ENCODE data around the gene TMED8. TPM values are rescaled to one million over a fixed set of nuclear protein-coding genes. Genes with fewer than 3 reads are reported as not detected.
"Not testable (repeated sequence)": the region's sequence is repeated elsewhere in the genome, so short reads cannot be mapped to it uniquely, and the experiment has no call there.

TMED8 gene
- total RNA-seq, 2 donors from 2014 or later = 27.5 to 36.1 TPM

DNA sequence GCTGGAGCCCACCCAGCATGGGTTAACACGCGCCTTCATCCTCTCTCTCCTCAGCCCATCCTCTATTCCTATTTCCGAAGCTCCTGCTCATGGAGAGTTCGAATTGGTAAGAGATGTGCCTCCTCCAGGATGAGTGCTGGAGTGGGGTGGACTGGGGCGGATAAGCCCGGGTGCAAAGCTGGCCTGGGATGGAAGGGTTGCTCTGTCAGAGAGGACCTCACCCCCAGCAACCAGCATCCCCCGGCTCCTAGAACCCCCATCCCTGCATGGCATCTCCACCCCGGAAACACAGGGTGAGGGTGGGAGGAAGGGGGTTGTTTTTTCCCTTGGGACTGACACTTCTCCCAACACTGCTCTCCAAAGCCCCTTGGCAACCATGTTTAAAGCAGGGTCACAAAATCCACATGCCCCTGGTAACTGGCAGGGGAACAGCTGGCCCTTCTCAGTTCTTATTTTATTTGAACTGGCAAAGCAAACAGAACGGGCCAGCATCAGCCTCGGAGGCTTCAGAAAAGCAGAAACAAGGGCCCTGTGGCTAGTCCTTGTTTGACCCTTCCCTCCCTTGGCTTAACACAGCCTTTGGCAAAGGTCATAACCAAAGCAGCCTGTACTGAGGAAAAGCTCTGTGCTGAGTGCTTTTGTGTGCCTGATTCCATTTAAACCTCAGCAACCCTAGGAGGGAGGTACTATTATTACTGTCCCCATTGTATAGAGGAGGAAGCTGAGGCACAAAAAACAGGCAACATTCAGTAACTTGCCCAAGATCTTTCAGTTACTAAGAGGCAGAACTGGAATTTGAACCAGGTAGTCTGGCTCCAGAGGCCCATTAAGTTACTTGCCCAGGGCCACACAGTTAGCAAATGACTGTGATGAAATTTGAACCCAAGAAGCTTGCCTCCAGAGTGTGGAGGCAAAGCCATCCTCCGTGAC lies 51.8 kb downstream of the TMED8 start:
- Mint-ChIP-seq H3K4me1 (ENCODE audit: low read depth) (peaks cover 14% of the 10 kb centered on the region), H3K27ac (no peak overlapping the region), H3K36me3 (ENCODE audit: insufficient read depth in 2 of 2) (no peaks in the 10 kb centered on the region), H3K9me3 (no peaks in the 10 kb centered on the region), H3K27me3 (ENCODE audit: low read depth) (no peaks in the 10 kb centered on the region), H3K4me3 (no peak overlapping the region)
- no peak for ATAC-seq (replicated peaks in 1 of 2)
- no peak for DNase-seq

DNA sequence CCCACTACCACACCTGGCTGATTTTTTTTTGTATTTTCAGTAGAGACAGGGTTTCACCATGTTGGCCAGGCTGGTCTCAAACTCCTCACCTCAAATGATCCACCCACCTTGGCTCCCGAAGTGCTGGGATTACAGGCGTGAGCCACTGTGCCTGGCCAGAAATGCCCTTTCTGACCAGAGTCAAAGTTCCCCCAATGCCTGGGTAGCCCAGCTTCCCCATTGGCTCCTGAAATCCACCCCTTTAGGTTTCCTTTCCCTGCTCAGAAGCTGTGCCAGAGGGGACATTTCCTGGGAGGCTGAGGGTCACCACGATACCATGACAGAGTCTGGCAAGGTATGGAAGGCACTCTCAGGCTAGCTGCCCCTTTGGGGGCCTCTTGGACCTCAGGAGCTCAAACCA lies 52.6 kb downstream of the TMED8 start:
- no peaks in the 10 kb centered on the region for H3K36me3 Mint-ChIP-seq (ENCODE audit: insufficient read depth in 2 of 2)
- DNase-seq = no peak
- H3K27ac Mint-ChIP-seq = no peak overlapping the region
- H3K4me3 Mint-ChIP-seq = no peak overlapping the region
- H3K27me3 Mint-ChIP-seq (ENCODE audit: low read depth) = no peaks in the 10 kb centered on the region
- ATAC-seq (replicated peaks in 1 of 2) = no peak
- H3K4me1 Mint-ChIP-seq (ENCODE audit: low read depth) = peaks cover 21% of the 10 kb centered on the region
- no peaks in the 10 kb centered on the region for H3K9me3 Mint-ChIP-seq

DNA sequence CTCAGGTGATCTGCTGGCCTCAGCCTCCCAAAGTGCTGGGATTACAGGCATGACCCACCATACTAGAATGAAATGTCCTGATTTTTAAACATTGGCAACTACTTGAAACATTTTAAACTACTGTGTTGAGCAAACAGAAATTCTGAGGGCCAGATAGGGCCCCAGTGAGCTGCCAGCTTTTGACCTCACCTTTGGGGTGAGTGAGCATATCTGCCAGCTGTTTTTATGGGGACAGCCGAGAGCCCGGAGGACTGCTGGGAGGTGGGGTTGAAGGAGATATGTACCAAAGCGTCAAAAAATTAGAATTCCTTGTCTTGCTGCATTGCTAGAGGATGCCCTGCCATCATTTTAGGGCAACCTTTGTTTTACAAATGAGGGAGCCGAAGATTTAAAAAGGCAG lies 53.3 kb downstream of the TMED8 start:
- H3K27me3 Mint-ChIP-seq (ENCODE audit: low read depth) = no peaks in the 10 kb centered on the region
- H3K27ac Mint-ChIP-seq = no peak overlapping the region
- DNase-seq (no peak), ATAC-seq (replicated peaks in 1 of 2) (no peak)
- H3K4me3 Mint-ChIP-seq = no peak overlapping the region
- H3K36me3 Mint-ChIP-seq (ENCODE audit: insufficient read depth in 2 of 2) = no peaks in the 10 kb centered on the region
- H3K9me3 Mint-ChIP-seq = no peaks in the 10 kb centered on the region
- H3K4me1 Mint-ChIP-seq (ENCODE audit: low read depth) = peaks cover 22% of the 10 kb centered on the region

GRCh38 chr14:77322951-77323350 lies 53.9 kb downstream of the TMED8 start:
- no peak overlapping the region for H3K27ac Mint-ChIP-seq
- H3K27me3 Mint-ChIP-seq (ENCODE audit: low read depth) = no peaks in the 10 kb centered on the region
- no peak for DNase-seq

GRCh38 chr14:77322250-77322902 lies 54.5 kb downstream of the TMED8 start:
- Mint-ChIP-seq H3K27ac (peak overlapping the region; percentile 95), H3K4me3 (peak overlapping the region; percentile 87 to 94), H3K9me3 (no peaks in the 10 kb centered on the region), H3K4me1 (ENCODE audit: low read depth) (peaks cover 22% of the 10 kb centered on the region), H3K36me3 (ENCODE audit: insufficient read depth in 2 of 2) (no peaks in the 10 kb centered on the region), H3K27me3 (ENCODE audit: low read depth) (no peaks in the 10 kb centered on the region)
- DNase-seq = no peak
- ATAC-seq (replicated peaks in 1 of 2) = no peak

More at GRCh38 chr14:77322951-77323350, 53.9 kb downstream of the TMED8 start:
- H3K36me3 Mint-ChIP-seq (ENCODE audit: insufficient read depth in 2 of 2) = no peaks in the 10 kb centered on the region
- peaks cover 22% of the 10 kb centered on the region for H3K4me1 Mint-ChIP-seq (ENCODE audit: low read depth)
- H3K4me3 Mint-ChIP-seq = peak overlapping the region in 1 of 2 donors; percentile 87
- H3K9me3 Mint-ChIP-seq = no peaks in the 10 kb centered on the region
- no peak for ATAC-seq (replicated peaks in 1 of 2)

- Mint-ChIP-seq H3K27me3 (ENCODE audit: low read depth) (no peaks in the 10 kb centered on the region), H3K9me3 (no peaks in the 10 kb centered on the region), H3K4me1 (ENCODE audit: low read depth) (peaks cover 22% of the 10 kb centered on the region), H3K36me3 (ENCODE audit: insufficient read depth in 2 of 2) (no peaks in the 10 kb centered on the region), H3K27ac (peak within 1 kb of the TSS; percentile 95), H3K4me3 (peak within 1 kb of the TSS; percentile 87 to 94)
- DNase-seq (peak; percentile 93 to 96), ATAC-seq (replicated peaks in 1 of 2) (peak; percentile 71 to 72)
Observed at GRCh38 chr14:77320238-77320935, 56.5 kb downstream of the TMED8 start, which contains the start of gene POMT2. POMT2 (minus strand) TSS chr14:77320883; CDS start chr14:77320681, 202 bp downstream.

DNA sequence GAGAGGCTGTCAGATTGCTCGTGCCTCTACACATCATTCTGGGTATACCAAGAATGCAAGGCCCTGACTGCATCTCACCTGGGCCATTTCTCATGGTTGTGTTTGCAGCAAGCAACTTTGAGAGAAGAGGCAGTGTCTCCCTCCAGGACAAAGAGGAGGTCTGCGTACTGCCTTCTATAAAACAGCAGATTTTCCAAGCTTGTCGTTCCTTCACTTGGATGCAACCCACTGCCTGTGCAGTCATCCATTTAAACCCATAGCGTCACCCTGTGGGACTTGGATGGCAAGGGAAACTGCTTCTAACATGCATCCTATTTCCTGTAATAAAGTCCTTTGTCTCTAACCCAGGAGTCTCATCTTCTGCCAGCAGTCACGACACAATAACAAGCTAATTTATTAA lies 57.5 kb downstream of the TMED8 start:
- no peaks in the 10 kb centered on the region for H3K36me3 Mint-ChIP-seq (ENCODE audit: insufficient read depth in 2 of 2)
- H3K27ac Mint-ChIP-seq = no peak overlapping the region
- no peaks in the 10 kb centered on the region for H3K27me3 Mint-ChIP-seq (ENCODE audit: low read depth)
- no peaks in the 10 kb centered on the region for H3K9me3 Mint-ChIP-seq
- DNase-seq (no peak), ATAC-seq (replicated peaks in 1 of 2) (no peak)
- peaks cover 22% of the 10 kb centered on the region for H3K4me1 Mint-ChIP-seq (ENCODE audit: low read depth)
- H3K4me3 Mint-ChIP-seq = peak overlapping the region; percentile 36 to 80

GRCh38 chr14:77318756-77319155 lies 58.1 kb downstream of the TMED8 start:
- not testable (repeated sequence) for H3K36me3 Mint-ChIP-seq (ENCODE audit: insufficient read depth in 2 of 2); H3K27ac Mint-ChIP-seq; H3K9me3 Mint-ChIP-seq; ATAC-seq (replicated peaks in 1 of 2); DNase-seq; H3K27me3 Mint-ChIP-seq (ENCODE audit: low read depth); H3K4me3 Mint-ChIP-seq
- H3K4me1 Mint-ChIP-seq (ENCODE audit: low read depth) = peaks cover 22% of the 10 kb centered on the region

DNA sequence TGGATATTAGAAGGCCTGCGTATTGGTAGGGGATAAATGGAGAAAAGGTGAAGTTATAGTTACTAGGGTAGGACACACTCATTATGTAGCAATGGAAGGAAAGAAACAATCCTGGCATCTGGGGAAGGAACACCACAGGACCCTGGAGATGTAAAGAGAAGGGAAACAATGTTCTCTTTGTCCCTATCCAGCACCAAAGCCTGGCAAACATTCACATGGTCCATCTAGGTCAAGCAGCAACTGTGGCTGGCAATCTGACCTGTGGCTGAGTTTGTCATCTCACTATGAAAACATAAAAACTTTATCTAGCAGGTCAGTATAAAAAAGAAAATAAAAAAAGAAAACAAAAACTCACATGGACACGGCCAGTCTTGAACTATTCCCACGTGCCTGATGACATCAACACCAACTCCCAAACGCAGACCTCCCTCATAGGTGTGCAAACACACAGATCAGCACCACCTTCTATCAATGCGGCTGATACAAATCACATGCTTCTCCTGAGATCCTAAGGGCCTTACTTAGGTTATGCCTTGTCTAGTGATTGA lies 58.8 kb downstream of the TMED8 start:
- no peaks in the 10 kb centered on the region for H3K9me3 Mint-ChIP-seq
- peaks cover 22% of the 10 kb centered on the region for H3K4me1 Mint-ChIP-seq (ENCODE audit: low read depth)
- no peaks in the 10 kb centered on the region for H3K27me3 Mint-ChIP-seq (ENCODE audit: low read depth)
- DNase-seq (no peak), ATAC-seq (replicated peaks in 1 of 2) (no peak)
- no peak overlapping the region for H3K4me3 Mint-ChIP-seq
- H3K36me3 Mint-ChIP-seq (ENCODE audit: insufficient read depth in 2 of 2) = no peaks in the 10 kb centered on the region
- H3K27ac Mint-ChIP-seq = no peak overlapping the region

DNA sequence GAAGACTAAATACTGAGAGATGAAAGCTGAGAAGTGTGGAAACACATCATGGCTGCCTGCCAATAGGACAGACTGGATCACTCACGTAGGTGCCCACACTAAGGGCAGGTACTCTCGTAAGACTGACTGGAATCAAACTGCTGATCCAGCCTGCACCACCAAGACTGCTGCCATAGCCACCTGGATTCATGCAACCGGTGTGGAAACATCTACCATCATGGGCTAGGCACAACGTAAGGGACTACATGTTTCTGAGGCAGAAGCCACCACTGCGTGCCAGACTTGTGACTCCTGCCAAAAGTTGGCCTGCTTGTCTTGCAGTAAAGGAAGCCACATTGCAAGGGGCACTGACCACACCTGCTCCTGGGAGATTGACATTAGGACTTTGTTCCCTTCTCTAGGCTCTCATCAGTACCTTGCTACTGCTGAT lies 60.0 kb downstream of the TMED8 start:
- no peaks in the 10 kb centered on the region for H3K36me3 Mint-ChIP-seq (ENCODE audit: insufficient read depth in 2 of 2)
- DNase-seq = no peak

DNA sequence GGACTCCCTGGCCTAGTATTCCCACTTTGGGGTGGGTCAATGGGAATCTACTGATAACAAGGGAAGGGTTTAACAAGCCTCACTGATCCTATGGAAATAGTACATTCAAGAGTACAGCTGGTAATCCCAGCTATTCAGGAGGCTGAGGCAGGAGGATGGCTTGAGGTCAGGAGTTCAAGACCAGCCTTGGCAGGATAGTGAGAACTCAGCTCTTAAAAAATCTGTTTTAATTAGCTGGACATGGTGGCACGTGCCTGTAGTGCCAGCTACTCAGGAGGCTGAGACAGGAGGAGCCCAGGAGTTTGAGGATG lies 60.7 kb downstream of the TMED8 start:
- no peaks in the 10 kb centered on the region for H3K9me3 Mint-ChIP-seq
- no peaks in the 10 kb centered on the region for H3K27me3 Mint-ChIP-seq (ENCODE audit: low read depth)
- no peak overlapping the region for H3K4me3 Mint-ChIP-seq
- ATAC-seq (replicated peaks in 1 of 2) (no peak), DNase-seq (no peak)
- H3K27ac Mint-ChIP-seq = no peak overlapping the region
- H3K36me3 Mint-ChIP-seq (ENCODE audit: insufficient read depth in 2 of 2) = no peaks in the 10 kb centered on the region
- H3K4me1 Mint-ChIP-seq (ENCODE audit: low read depth) = peaks cover 9% of the 10 kb centered on the region

More for the DNA sequence above, 60.0 kb downstream of the TMED8 start:
- H3K4me1 Mint-ChIP-seq (ENCODE audit: low read depth) = peaks cover 13% of the 10 kb centered on the region
- no peak overlapping the region for H3K4me3 Mint-ChIP-seq
- no peaks in the 10 kb centered on the region for H3K9me3 Mint-ChIP-seq
- no peak for ATAC-seq (replicated peaks in 1 of 2)
- no peak overlapping the region for H3K27ac Mint-ChIP-seq
- no peaks in the 10 kb centered on the region for H3K27me3 Mint-ChIP-seq (ENCODE audit: low read depth)

- H3K4me1 Mint-ChIP-seq (ENCODE audit: low read depth) = peaks cover 5% of the 10 kb centered on the region
- H3K4me3 Mint-ChIP-seq = no peak overlapping the region
- no peaks in the 10 kb centered on the region for H3K9me3 Mint-ChIP-seq
- ATAC-seq (replicated peaks in 1 of 2) = no peak
- no peaks in the 10 kb centered on the region for H3K27me3 Mint-ChIP-seq (ENCODE audit: low read depth)
- no peak overlapping the region for H3K27ac Mint-ChIP-seq
- H3K36me3 Mint-ChIP-seq (ENCODE audit: insufficient read depth in 2 of 2) = no peaks in the 10 kb centered on the region
- no peak for DNase-seq
Observed at GRCh38 chr14:77314539-77315457, 62.1 kb downstream of the TMED8 start.

All from activated T-cell treated with anti-CD3 and anti-CD28 coated beads, Interleukin-2, amount 50 U/mL, for 72 hours (primary cell).